Psoas muscle (tissue), 8 donors: ENCODE data around the gene CAMTA1. TPM values are rescaled to one million over a fixed set of nuclear protein-coding genes. Genes with fewer than 3 reads are reported as not detected.

ENCODE experiments used
- ATAC-seq, 4 donors: fragments of 200-7000 bp; cut with Tn5 transposase; one replicate each; pipeline ENCODE4 v1.9.1; 2020; ENCODE audit warnings: moderate library complexity in 3 of 4, mild to moderate bottlenecking in 2 of 4
- DNase-seq, 2 donors: peaks; one replicate each; pipeline ENCODE4 v3.0.0-alpha.2; 2020
- H3K27ac ChIP-seq: fragments of 200-600 bp; one replicate; pipeline ENCODE4 v1.8.0; 2022
- H3K27me3 ChIP-seq, 3 donors: fragments of 200-600 bp in 1 of 3; one replicate each; pipeline versions ENCODE4 v1.6.1 to v1.8.0; 2013 to 2022; ENCODE audit warnings: low read length in 2 of 3, mild to moderate bottlenecking in 2 of 3, moderate library complexity in 1 of 3; ENCODE audit not compliant: insufficient read depth in 3 of 3
- H3K36me3 ChIP-seq, 2 donors: fragments of 200-600 bp in 1 of 2; one replicate each; pipeline versions ENCODE4 v1.6.1 to v1.8.0; 2013 to 2022; ENCODE audit warnings: low read depth in 1 of 2, mild to moderate bottlenecking in 1 of 2, moderate library complexity in 1 of 2; ENCODE audit not compliant: insufficient read depth in 1 of 2
- H3K4me1 ChIP-seq: fragments of 200-600 bp; one replicate; pipeline ENCODE4 v1.8.0; 2022
- H3K4me3 ChIP-seq: fragments of 200-600 bp; one replicate; pipeline ENCODE4 v1.8.0; 2022; ENCODE audit warnings: mild to moderate bottlenecking
- H3K9me3 ChIP-seq: fragments of 200-600 bp; one replicate; pipeline ENCODE4 v1.8.0; 2022
- CTCF ChIP-seq: fragments of 200-600 bp; IDR thresholded peaks from one replicate; pipeline ENCODE4 v1.8.0; 2022; ENCODE audit warnings: antibody characterized with exemption
- WGBS, 3 donors: extraction: QIAGEN DNeasy Blood & Tissue Kit; methylation state at CpG; one replicate each; pipeline versions ENCODE4 v1.1.6 to v1.1.7; 2013; 5-methylcytosine and 5-hydroxymethylcytosine counted together
- intact Hi-C, 2 donors: fragments of 100-400 bp; cut with DNase I; formaldehyde crosslinking; loops; one replicate each; pipeline versions ENCODE4 v1.11.0 to v1.14.2; 2022
- polyA plus RNA-seq, 3 donors: library from polyadenylated mRNA; stranded (reverse); fragments of 200-250 nt; gene quantifications; one replicate each; pipeline ENCODE4 v1.2.3, GENCODE V29; 2013
- total RNA-seq, 4 donors: library from RNA; stranded (reverse); fragmentation: NEBNext Ultra II Directional in 2 of 4; extraction: Animal tissue kit (Norgen Biotek cat#: 25700) in 2 of 4; gene quantifications; one replicate each; pipeline versions ENCODE4 v1.2.1 to v1.2.4, GENCODE V29; 2021 to 2023
- donor health status: healthy with polysubstance abuse.
- donor health status: DM: no; HTN: no; CAD: no; lungs with moderate emphysema.
- donor health status: Bipolar disorder and iron deficiency.
- donor health status: healthy.
- donor health status: DM: yes; HTN: yes; CAD: no.
- donor health status: DM: no; HTN: no; CAD: no.
- donor health status: DM: no; HTN: no; CAD: no.
- donor health status: DM: yes; HTN: yes; CAD: no.

The CAMTA1 gene
- total and polyA plus RNA-seq, 7 donors, result 64.6 to 206 (median 76.5) TPM

GRCh38 chr1:7077136-7077535, 291.9 kb downstream of the CAMTA1 start:
- H3K4me1 ChIP-seq, result no peaks in the 10 kb centered on the region
- TF ChIP-seq CTCF, result no peak
- H3K9me3 ChIP-seq, result peaks cover 8% of the 10 kb centered on the region
- H3K4me3 ChIP-seq, result no peak overlapping the region
- no peaks in the 10 kb centered on the region for H3K36me3 ChIP-seq
- peaks cover 0 to 4% (median 0%) of the 10 kb centered on the region in 3 donors for H3K27me3 ChIP-seq
- H3K27ac ChIP-seq, result no peak overlapping the region
- intact Hi-C loops, result loop anchor here in 1 of 2 donors (10.0 kb wide), 1 partner anchor 138 kb away; no protein-coding TSS in a partner anchor
- ATAC-seq (no peak), DNase-seq (no peak)
- WGBS, 3 donors, result 40 to 50% (median 41%) methylated on average over 4 of the region's 4 CpGs

DNA sequence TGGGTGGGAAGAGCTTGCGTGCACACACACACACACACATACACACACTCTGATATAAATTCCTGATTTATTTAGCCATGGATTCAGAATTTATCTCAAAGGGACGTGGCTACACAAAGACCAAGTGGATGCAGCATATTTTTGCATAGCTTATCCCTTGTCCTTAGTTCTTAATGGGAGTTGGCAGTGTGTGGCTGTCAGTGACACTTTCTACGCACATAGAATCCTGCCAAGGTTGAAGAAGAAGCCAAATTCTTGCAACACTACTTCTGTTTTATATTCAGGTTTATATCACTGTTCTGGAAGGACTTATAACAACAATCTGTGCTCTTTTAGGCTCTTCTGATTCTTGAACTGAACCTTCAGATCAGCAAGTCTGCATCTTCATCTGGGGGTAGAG, 292.7 kb downstream of the CAMTA1 start:
- TF ChIP-seq CTCF, result no peak
- H3K27ac ChIP-seq, result no peak overlapping the region
- intact Hi-C loops, result loop anchor here in 1 of 2 donors (10.0 kb wide), 1 partner anchor 137 kb away; no protein-coding TSS in a partner anchor
- H3K4me1 ChIP-seq, result no peaks in the 10 kb centered on the region
- DNase-seq, result no peak
- H3K27me3 ChIP-seq, result peaks cover 0 to under 1% (median 0%) of the 10 kb centered on the region in 3 donors
- ATAC-seq, result no peak
- H3K9me3 ChIP-seq, result peaks cover 8% of the 10 kb centered on the region
- whole genome bisulfite sequencing, 3 donors, result 68 to 81% (median 73%) methylated on average over 3 of the region's 3 CpGs
- no peak overlapping the region for H3K4me3 ChIP-seq
- H3K36me3 ChIP-seq, result no peaks in the 10 kb centered on the region

DNA sequence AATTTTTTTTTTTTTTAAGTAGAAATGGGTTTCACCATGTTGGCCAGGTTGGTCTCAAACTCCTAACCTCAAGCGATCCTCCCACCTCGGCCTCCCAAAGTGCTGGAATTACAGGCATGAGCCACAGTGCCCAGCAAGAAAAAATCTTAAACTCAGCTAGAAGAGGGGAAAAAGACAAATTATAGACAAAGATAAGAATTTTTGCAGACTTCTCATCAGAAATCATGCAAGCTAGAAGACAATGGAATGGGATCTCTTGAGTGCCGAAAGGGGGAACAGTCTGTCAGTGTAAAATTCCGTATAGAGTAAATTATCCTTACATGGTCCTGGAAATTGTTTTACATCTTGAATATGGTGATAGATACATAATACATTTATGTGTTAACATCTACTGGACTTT, 294.4 kb downstream of the CAMTA1 start:
- H3K4me3 ChIP-seq, result no peak overlapping the region
- ATAC-seq (no peak), DNase-seq (no peak)
- no peaks in the 10 kb centered on the region for H3K4me1 ChIP-seq
- no peaks in the 10 kb centered on the region for H3K36me3 ChIP-seq
- no peaks in the 10 kb centered on the region for H3K27me3 ChIP-seq
- H3K27ac ChIP-seq, result no peak overlapping the region
- no peak for TF ChIP-seq CTCF
- WGBS, 3 donors, result 89 to 94% (median 89%) methylated on average over 4 of the region's 4 CpGs
- peaks cover 8% of the 10 kb centered on the region for H3K9me3 ChIP-seq
- intact Hi-C loops, result loop anchor here in 1 of 2 donors (10.0 kb wide), 1 partner anchor 135 kb away; no protein-coding TSS in a partner anchor

DNA sequence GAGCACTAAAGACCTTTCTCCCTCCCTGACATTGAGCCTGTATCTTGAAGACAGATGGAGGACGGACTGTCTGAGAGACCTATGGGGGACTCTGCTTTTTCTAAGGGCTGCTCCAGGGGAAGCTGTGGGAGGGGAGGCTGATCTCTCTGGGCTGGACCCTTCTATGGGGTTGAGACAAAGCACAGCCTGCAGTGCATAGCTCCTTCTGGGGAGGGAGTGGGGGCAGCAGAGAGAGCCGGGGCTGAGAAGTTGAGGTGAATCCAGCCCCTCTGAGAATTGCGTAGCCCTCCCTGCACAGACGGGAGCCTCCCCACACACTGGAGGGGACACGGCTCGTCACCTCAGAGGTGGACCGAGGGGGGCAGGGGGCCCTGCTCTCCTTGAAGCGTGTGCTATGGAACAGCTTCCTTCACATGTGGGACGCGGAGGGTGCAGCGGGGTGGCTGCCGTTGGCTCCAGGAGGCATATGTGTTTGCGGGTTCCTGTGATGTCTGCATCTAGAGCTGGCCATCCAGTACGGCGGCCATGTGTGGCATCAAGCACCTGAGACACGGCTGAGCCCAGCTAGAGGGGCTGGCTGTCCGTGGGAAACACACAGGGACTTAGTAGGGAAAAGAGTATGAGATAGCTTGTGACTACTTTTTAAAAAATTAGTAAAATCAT, 299.1 kb downstream of the CAMTA1 start:
- no peak overlapping the region for H3K4me3 ChIP-seq
- no peak for TF ChIP-seq CTCF
- no peaks in the 10 kb centered on the region for H3K27me3 ChIP-seq
- no peak for ATAC-seq
- no peak for DNase-seq
- no peak overlapping the region for H3K27ac ChIP-seq
- no peaks in the 10 kb centered on the region for H3K36me3 ChIP-seq
- H3K9me3 ChIP-seq, result peaks cover 7% of the 10 kb centered on the region
- no peaks in the 10 kb centered on the region for H3K4me1 ChIP-seq
- intact Hi-C loops, result no loop called here
- 44 to 57% (median 57%) methylated on average over 17 of the region's 17 CpGs for WGBS, 3 donors

GRCh38 chr1:7085521-7085920, 300.3 kb downstream of the CAMTA1 start:
- H3K27me3 ChIP-seq, result no peaks in the 10 kb centered on the region
- no peaks in the 10 kb centered on the region for H3K9me3 ChIP-seq
- 76 to 82% (median 76%) methylated on average over 6 of the region's 6 CpGs for WGBS, 3 donors
- DNase-seq (no peak), ATAC-seq (no peak)
- H3K4me3 ChIP-seq, result no peak overlapping the region
- H3K27ac ChIP-seq, result no peak overlapping the region
- no peaks in the 10 kb centered on the region for H3K4me1 ChIP-seq
- H3K36me3 ChIP-seq, result no peaks in the 10 kb centered on the region
- no peak for TF ChIP-seq CTCF
- intact Hi-C loops, result no loop called here
